SK-N-MC (cell line): ENCODE data around the gene CPLX3.

Source experiments
- EZH2 ChIP-seq: fragments of 200-600 bp; sonication (generic); IDR thresholded peaks from one replicate; pipeline ENCODE4 v1.6.1; 2017; ENCODE audit warnings: antibody characterized with exemption
- POLR2AphosphoS5 ChIP-seq: IDR thresholded peaks from 2 replicates; pipeline ENCODE4 v1.6.1; 2012; ENCODE audit warnings: mild to moderate bottlenecking, low read depth, low read length, borderline replicate concordance

- TF ChIP-seq POLR2AphosphoS5, result no peak
- TF ChIP-seq EZH2, result no peak
Observed at GRCh38 chr15:74850393-74850792, 24.0 kb downstream of the CPLX3 start.
